Left ventricle myocardium inferior (tissue), 1 donor: ENCODE data around the gene RNF157. TPM values are rescaled to one million over a fixed set of nuclear protein-coding genes. Genes with fewer than 3 reads are reported as not detected.

Experiments used
- DNase-seq: peaks from one replicate; pipeline ENCODE4 v3.0.0-alpha.2; 2020
- H3K27ac ChIP-seq: fragments of 200-600 bp; replicated peaks from 2 replicates; pipeline ENCODE4 v1.8.0; 2021
- H3K27me3 ChIP-seq: fragments of 200-600 bp; 2 replicates; pipeline ENCODE4 v1.8.0; 2021; ENCODE audit warnings: low read depth
- H3K36me3 ChIP-seq: fragments of 200-600 bp; 2 replicates; pipeline ENCODE4 v1.8.0; 2021
- H3K4me1 ChIP-seq: fragments of 200-600 bp; 2 replicates; pipeline ENCODE4 v1.8.0; 2021
- H3K4me3 ChIP-seq: fragments of 200-600 bp; 2 replicates; pipeline ENCODE4 v1.8.0; 2021; ENCODE audit warnings: mild to moderate bottlenecking, moderate library complexity
- H3K9me3 ChIP-seq: fragments of 200-600 bp; replicated peaks from 2 replicates; pipeline ENCODE4 v1.8.0; 2021
- CTCF ChIP-seq: fragments of 200-600 bp; IDR thresholded peaks from 2 replicates; pipeline ENCODE4 v1.8.0; 2021; ENCODE audit warnings: antibody characterized with exemption, mild to moderate bottlenecking, borderline replicate concordance
- intact Hi-C: fragments of 100-400 bp; cut with micrococcal nuclease; formaldehyde crosslinking; loops from one replicate; pipeline ENCODE4 v1.11.0; 2022
- total RNA-seq: library from RNA; stranded (reverse); fragmentation: NEBNext Ultra II Directional; extraction: Animal tissue kit (Norgen Biotek cat#: 25700); gene quantifications from one replicate; pipeline ENCODE4 v1.2.1, GENCODE V29; 2021
- donor health status: DM: no; HTN: yes; CAD: no; lungs with severe emphysema.

Gene RNF157
- total RNA-seq, 1 donor from 2014 or later: 4.8 TPM

DNA sequence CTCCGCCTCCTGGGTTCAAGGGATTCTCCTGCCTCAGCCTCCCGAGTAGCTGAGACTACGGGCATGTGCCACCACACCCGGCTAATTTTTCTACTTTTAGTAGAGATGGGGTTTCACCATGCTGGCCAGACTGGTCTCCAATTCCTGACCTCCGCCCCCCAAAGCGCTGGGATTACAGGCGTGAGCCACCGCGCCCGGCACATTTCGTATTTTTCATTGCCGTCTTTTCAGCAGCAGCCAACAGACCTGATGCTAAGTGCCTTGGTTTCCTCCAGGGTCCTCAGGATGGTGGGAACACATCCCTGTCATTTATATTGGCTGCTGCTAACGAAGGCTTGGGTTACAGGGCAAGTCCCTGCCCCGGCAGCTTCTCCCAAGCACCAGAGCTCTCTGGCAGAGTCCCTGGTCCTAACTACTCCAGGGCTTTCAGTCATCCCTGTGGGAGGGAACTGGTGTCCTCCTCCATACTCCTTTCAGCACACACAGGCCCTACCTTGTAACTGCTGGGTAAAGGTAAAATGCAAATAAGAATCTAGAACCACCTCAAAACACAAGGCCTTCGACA is 1.5 kb upstream of the RNF157 start:
- intact Hi-C loops: no loop called here

DNA sequence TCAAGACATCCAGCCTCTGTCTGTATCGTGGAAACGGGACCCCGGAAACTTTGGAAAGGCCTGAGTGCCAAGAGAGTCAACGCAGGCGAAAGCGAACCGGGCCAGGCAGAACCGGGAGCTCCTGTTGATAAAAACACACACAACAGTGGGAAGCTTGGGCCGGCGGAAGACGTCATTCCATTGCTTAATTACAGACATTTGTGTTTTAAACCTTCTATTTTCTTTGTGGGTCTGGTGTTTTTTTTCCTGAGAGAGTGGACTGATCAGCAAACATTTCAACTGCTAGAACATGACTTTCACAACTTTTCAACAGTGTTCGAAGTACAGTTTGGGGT is 878 bp upstream of the RNF157 start:
- Histone ChIP-seq H3K27me3 (no peaks in the 10 kb centered on the region), H3K9me3 (no peaks in the 10 kb centered on the region), H3K4me3 (peak overlapping the region; percentile 80), H3K4me1 (peaks cover 23% of the 10 kb centered on the region), H3K36me3 (no peaks in the 10 kb centered on the region), H3K27ac (peak overlapping the region; percentile 72)
- intact Hi-C loops: no loop called here
- DNase-seq: no peak
- no peak for TF ChIP-seq CTCF

More for the DNA sequence above, 1.5 kb upstream of the RNF157 start:
- Histone ChIP-seq H3K27ac (peak overlapping the region; percentile 72), H3K9me3 (no peaks in the 10 kb centered on the region), H3K4me1 (peaks cover 23% of the 10 kb centered on the region), H3K36me3 (no peaks in the 10 kb centered on the region), H3K4me3 (peak overlapping the region; percentile 80), H3K27me3 (no peaks in the 10 kb centered on the region)
- DNase-seq: no peak
- TF ChIP-seq CTCF: no peak

GRCh38 chr17:76239538-76240274 is 587 bp downstream of the RNF157 start:
- Histone ChIP-seq H3K4me3 (peak overlapping the region; percentile 80), H3K9me3 (no peaks in the 10 kb centered on the region), H3K4me1 (peaks cover 23% of the 10 kb centered on the region), H3K27me3 (no peaks in the 10 kb centered on the region), H3K36me3 (no peaks in the 10 kb centered on the region), H3K27ac (peak overlapping the region; percentile 64)
- no peak for TF ChIP-seq CTCF
- intact Hi-C loops: no loop called here
- DNase-seq: no peak

DNA sequence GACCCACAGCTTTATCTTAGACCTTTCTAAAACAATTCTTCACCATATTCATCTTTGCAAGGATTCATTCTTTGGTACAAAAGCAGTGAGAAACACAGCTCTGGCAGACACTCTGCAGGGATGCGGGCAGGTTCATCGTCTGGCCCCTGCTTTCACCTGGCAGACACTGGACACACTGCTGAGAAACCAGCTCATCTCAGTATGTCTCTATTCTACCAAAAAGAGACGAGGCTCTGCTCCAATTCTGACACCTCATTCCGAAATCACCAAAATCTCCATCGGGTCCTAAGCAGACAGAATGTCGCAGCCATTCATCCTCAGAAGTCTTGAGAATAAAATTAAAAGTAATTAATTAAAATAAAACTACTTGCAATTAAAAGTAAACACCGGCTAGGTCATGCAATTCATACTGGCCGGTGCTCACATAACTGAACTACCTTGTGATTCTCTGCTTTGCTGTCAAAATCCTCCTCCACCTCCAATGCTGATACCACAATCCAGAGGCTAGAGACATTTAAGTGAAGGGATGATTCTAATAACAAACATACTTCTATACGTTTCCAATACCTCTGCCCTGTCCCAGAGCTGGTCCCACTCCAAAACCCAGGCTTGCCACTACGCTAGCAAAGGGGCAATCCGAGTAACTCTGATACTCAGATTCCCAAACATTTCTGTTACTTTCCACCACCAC is 1.3 kb downstream of the RNF157 start:
- intact Hi-C loops: no loop called here
- Histone ChIP-seq H3K4me3 (peak overlapping the region; percentile 80), H3K27ac (peak overlapping the region; percentile 64)

DNA sequence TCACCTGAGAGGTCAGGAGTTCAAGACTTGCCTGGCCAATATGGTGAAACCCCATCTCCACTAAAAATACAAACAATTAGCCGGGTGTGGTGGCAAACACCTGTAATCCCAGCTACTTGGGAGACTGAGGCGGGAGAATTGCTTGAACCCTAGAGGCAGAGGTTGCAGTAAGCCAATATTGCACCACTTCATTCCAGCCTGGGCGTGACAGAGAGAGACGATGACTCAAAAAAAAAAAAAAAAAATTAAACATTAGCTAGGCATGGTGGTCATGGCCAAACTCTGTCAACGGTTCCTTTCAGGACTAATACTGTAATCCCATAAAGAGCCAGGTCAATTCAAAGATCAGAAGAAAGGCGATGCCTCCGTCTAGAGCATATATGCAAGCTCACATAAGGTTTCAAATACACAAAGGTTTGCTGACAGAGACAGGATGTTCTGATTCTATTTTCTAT is 2.4 kb downstream of the RNF157 start:
- Histone ChIP-seq H3K9me3 (no peaks in the 10 kb centered on the region), H3K4me3 (no peak overlapping the region), H3K36me3 (no peaks in the 10 kb centered on the region), H3K27ac (no peak overlapping the region), H3K27me3 (no peaks in the 10 kb centered on the region), H3K4me1 (peaks cover 23% of the 10 kb centered on the region)
- TF ChIP-seq CTCF: no peak
- no peak for DNase-seq
- intact Hi-C loops: no loop called here

More for the DNA sequence above, 1.3 kb downstream of the RNF157 start:
- no peak for DNase-seq
- Histone ChIP-seq H3K36me3 (no peaks in the 10 kb centered on the region), H3K4me1 (peaks cover 23% of the 10 kb centered on the region), H3K9me3 (no peaks in the 10 kb centered on the region), H3K27me3 (no peaks in the 10 kb centered on the region)
- no peak for TF ChIP-seq CTCF
